Measurements from ENCODE around the gene RANBP1. TPM values are rescaled to one million over a fixed set of nuclear protein-coding genes. Genes with fewer than 3 reads are reported as not detected.

The RANBP1 gene
- total RNA-seq, 2 experiments from 2014 or later = 406 to 570 TPM

DNA sequence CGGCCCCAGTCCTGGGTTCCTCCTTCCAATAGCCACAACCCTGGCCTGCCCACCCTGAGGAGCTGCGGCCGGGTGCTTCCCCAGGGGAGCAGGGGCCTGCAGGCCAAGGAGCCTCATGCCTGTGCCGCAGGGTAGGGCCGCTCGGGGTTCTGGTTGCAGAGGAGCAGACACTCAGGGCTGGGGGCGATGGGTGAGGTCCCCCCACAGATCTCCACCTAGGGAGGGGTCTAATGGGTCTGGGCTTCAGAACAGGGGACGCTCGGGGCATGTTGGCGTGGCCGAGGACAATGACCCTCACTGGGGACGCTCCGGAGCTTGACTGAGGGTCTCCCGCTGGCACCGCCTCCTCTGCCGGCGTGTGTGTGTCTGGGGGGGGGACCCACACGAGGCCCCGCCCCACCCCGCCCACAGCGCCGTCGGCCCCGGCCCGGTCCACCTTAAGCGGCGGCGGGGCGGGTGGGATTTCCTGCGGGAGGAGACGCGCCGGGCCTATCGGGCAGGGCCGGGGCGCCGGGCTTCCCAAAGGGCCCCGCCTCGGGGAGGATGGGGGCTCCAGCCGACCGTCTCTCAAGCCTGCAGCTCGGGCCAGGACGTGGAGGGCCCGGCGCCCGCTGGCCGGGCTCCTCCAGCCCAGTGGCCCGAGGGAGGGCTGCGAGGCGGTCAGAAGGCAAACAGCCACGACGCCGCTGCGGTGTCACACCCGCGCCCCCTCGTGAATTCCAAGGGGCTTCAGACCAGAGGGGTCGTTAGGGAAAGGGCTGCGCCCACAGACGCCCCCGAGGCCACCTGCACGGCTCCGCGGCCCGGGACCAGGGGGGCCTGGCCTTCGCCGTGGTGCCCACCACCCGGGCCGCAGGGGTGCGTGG is 15.1 kb downstream of the RANBP1 start:
- intact Hi-C loops (cut with micrococcal nuclease; ENCODE audit: unreplicated experiment) = no loop called here
- Histone ChIP-seq H3K36me3 (ENCODE audit: insufficient read depth, low read length) (peaks cover 29% of the 10 kb centered on the region), H3K4me2 (ENCODE audit: low read length) (peak overlapping the region; percentile 29; the same call in 1 of the 2 replicates), H4K20me1 (ENCODE audit: insufficient read depth, low read length) (peaks cover 4% of the 10 kb centered on the region; the same call in 1 of the 2 replicates), H3K4me1 (ENCODE audit: insufficient read depth, low read length, poor library complexity, severe bottlenecking) (peaks cover 20% of the 10 kb centered on the region), H2AFZ (ENCODE audit: low read length) (no peak overlapping the region), H3K27ac (ENCODE audit: low read depth, low read length, poor library complexity, severe bottlenecking) (no peak overlapping the region), H3K79me2 (ENCODE audit: insufficient read depth, low read depth, low read length) (no peaks in the 10 kb centered on the region), H3K9me2 (ENCODE audit: insufficient read depth, low read length) (no peaks in the 10 kb centered on the region), H3K4me3 (ENCODE audit: low read depth, low read length, poor library complexity, severe bottlenecking) (peak overlapping the region; percentile 23), H3K9me3 (ENCODE audit: low read length) (no peaks in the 10 kb centered on the region)
- no peak for DNase-seq (ENCODE audit: low spot score)
- no TSS peak for BruUV-seq (replicated peaks)
- CTCF ChIA-PET (ENCODE audit: unreplicated experiment) = no interaction called here
- POLR2A ChIA-PET = no interaction called here
- TF ChIP-seq, protein P1, sequence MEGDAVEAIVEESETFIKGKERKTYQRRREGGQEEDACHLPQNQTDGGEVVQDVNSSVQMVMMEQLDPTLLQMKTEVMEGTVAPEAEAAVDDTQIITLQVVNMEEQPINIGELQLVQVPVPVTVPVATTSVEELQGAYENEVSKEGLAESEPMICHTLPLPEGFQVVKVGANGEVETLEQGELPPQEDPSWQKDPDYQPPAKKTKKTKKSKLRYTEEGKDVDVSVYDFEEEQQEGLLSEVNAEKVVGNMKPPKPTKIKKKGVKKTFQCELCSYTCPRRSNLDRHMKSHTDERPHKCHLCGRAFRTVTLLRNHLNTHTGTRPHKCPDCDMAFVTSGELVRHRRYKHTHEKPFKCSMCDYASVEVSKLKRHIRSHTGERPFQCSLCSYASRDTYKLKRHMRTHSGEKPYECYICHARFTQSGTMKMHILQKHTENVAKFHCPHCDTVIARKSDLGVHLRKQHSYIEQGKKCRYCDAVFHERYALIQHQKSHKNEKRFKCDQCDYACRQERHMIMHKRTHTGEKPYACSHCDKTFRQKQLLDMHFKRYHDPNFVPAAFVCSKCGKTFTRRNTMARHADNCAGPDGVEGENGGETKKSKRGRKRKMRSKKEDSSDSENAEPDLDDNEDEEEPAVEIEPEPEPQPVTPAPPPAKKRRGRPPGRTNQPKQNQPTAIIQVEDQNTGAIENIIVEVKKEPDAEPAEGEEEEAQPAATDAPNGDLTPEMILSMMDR (conservative IDR thresholded peaks at IDR 0.05; ENCODE audit: low read length) = no peak
- no peak; the same call in 1 of the 2 replicates for TF ChIP-seq EZH2phosphoT487 (IDR thresholded peaks at IDR 0.05; ENCODE audit: borderline replicate concordance, low read depth, low read length)

DNA sequence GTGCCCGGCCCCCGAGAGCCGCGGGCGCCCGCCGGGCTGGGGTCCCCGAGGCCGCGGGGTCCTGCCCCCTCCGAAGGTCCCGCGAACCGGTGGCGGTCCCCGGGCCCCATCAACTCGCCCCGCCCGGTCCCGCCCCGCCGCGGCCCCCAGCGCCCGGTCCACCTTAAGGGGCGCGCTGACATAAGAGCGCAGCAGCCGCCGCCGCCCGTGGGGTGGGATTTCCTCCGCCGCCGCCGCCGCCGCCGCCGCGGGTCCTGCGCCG is 15.6 kb downstream of the RANBP1 start, which contains the start of gene ZDHHC8:
Gene ZDHHC8, plus strand, starts transcription at position 208 of the 262 bp plus-strand sequence. CDS start 144 bp downstream, outside the sequence.
- ChIA-PET CTCF (ENCODE audit: unreplicated experiment) (no interaction called here), POLR2A (no interaction called here)
- Histone ChIP-seq H3K4me2 (ENCODE audit: low read length) (peak within 1 kb of the TSS; percentile 29; the same call in 1 of the 2 replicates), H3K9me2 (ENCODE audit: insufficient read depth, low read length) (no peaks in the 10 kb centered on the region), H3K36me3 (ENCODE audit: insufficient read depth, low read length) (peaks cover 23% of the 10 kb centered on the region), H2AFZ (ENCODE audit: low read length) (no peak within 1 kb of the TSS), H3K9me3 (ENCODE audit: low read length) (no peaks in the 10 kb centered on the region), H3K4me3 (ENCODE audit: low read depth, low read length, poor library complexity, severe bottlenecking) (peak within 1 kb of the TSS; percentile 23), H4K20me1 (ENCODE audit: insufficient read depth, low read length) (peaks cover 4% of the 10 kb centered on the region; the same call in 1 of the 2 replicates), H3K27ac (ENCODE audit: low read depth, low read length, poor library complexity, severe bottlenecking) (no peak within 1 kb of the TSS), H3K79me2 (ENCODE audit: insufficient read depth, low read depth, low read length) (no peaks in the 10 kb centered on the region), H3K4me1 (ENCODE audit: insufficient read depth, low read length, poor library complexity, severe bottlenecking) (peaks cover 22% of the 10 kb centered on the region)
- BruUV-seq (replicated peaks) = no TSS peak
- intact Hi-C loops (cut with micrococcal nuclease; ENCODE audit: unreplicated experiment) = no loop called here
- no peak for DNase-seq (ENCODE audit: low spot score)
- TF ChIP-seq, protein P1 (conservative IDR thresholded peaks at IDR 0.05; ENCODE audit: low read length) = no peak
- TF ChIP-seq EZH2phosphoT487 (IDR thresholded peaks at IDR 0.05; ENCODE audit: borderline replicate concordance, low read depth, low read length) = no peak

Measured in OCI-LY7 (cell line).